DND-41 (cell line): ENCODE results near the gene STXBP6.
"Not testable (repeated sequence)": the region's sequence is repeated elsewhere in the genome, so short reads cannot be mapped to it uniquely, and the experiment has no call there.

Source experiments
- ATAC-seq: fragments of 200-7000 bp; cut with Tn5 transposase; 3 replicates; pipeline ENCODE4 v1.9.1; 2021; ENCODE audit warnings: low read depth; ENCODE audit not compliant: insufficient read depth
- DNase-seq: peaks from one replicate; pipeline ENCODE4 v3.0.0-alpha.2; 2020
- H2AFZ ChIP-seq: 2 replicates; pipeline ENCODE4 v1.6.0; 2012; ENCODE audit warnings: low read depth, low read length
- H3K27ac ChIP-seq: 2 replicates; pipeline ENCODE4 v1.5.1; 2012; ENCODE audit warnings: low read length, inconsistent platforms
- H3K27me3 ChIP-seq: fragments of 200-600 bp; sonication (generic); 2 replicates; pipeline ENCODE4 v1.6.0; 2012; ENCODE audit warnings: low read length, mild to moderate bottlenecking, inconsistent platforms; ENCODE audit not compliant: insufficient read depth, poor library complexity
- H3K36me3 ChIP-seq: 2 replicates; pipeline ENCODE4 v1.5.1; 2012; ENCODE audit warnings: low read length, inconsistent platforms; ENCODE audit not compliant: insufficient read depth
- H3K4me1 ChIP-seq: 2 replicates; pipeline ENCODE4 v1.5.1; 2012; ENCODE audit warnings: mild to moderate bottlenecking, low read length; ENCODE audit not compliant: insufficient read depth
- H3K4me2 ChIP-seq: 2 replicates; pipeline ENCODE4 v1.6.0; 2012; ENCODE audit warnings: mild to moderate bottlenecking, moderate library complexity, low read length, inconsistent platforms; ENCODE audit not compliant: insufficient read depth
- H3K4me3 ChIP-seq, 2 experiments: fragments of 200-600 bp in 1 of 2; shearing (Covaris generic) in 1 of 2; 2 replicates each; pipeline ENCODE4 v1.5.1; 2012 to 2016; ENCODE audit warnings: inconsistent platforms in 2 of 2, low read length in 2 of 2, mild to moderate bottlenecking in 2 of 2, low read depth in 1 of 2, moderate library complexity in 1 of 2
- H3K79me2 ChIP-seq: 2 replicates; pipeline ENCODE4 v1.6.0; 2012; ENCODE audit warnings: low read length, inconsistent platforms; ENCODE audit not compliant: insufficient read depth
- H3K9ac ChIP-seq: 2 replicates; pipeline ENCODE4 v1.6.0; 2012; ENCODE audit warnings: low read depth, mild to moderate bottlenecking, inconsistent platforms, low read length, moderate library complexity
- H3K9me3 ChIP-seq: 2 replicates; pipeline ENCODE4 v1.5.1; 2012; ENCODE audit warnings: low read length, moderate library complexity, mild to moderate bottlenecking, inconsistent platforms; ENCODE audit not compliant: insufficient read depth, severe bottlenecking
- H4K20me1 ChIP-seq: 2 replicates; pipeline ENCODE4 v1.6.0; 2012; ENCODE audit warnings: low read length; ENCODE audit not compliant: insufficient read depth
- CTCF ChIP-seq: IDR thresholded peaks from 2 replicates; pipeline ENCODE4 v1.5.1; 2012; ENCODE audit warnings: borderline replicate concordance, low read length, moderate library complexity, mild to moderate bottlenecking; ENCODE audit not compliant: poor library complexity, severe bottlenecking; ENCODE audit errors: extremely low read depth
- EZH2 ChIP-seq: IDR thresholded peaks from 3 replicates; pipeline ENCODE4 v1.6.1; 2012; ENCODE audit warnings: borderline replicate concordance, low read depth, mild to moderate bottlenecking, moderate library complexity, low read length, inconsistent platforms; ENCODE audit not compliant: severe bottlenecking

The STXBP6 gene

GRCh38 chr14:24839617-24840203, 210.2 kb downstream of the STXBP6 start:
- Histone ChIP-seq H3K4me3 (no peak overlapping the region), H3K27ac (no peak overlapping the region), H4K20me1 (no peaks in the 10 kb centered on the region), H3K4me1 (no peaks in the 10 kb centered on the region), H2AFZ (no peak overlapping the region), H3K9ac (no peak overlapping the region), H3K4me2 (no peak overlapping the region), H3K9me3 (no peaks in the 10 kb centered on the region), H3K79me2 (no peaks in the 10 kb centered on the region), H3K36me3 (no peaks in the 10 kb centered on the region), H3K27me3 (no peaks in the 10 kb centered on the region)
- ATAC-seq (no peak), DNase-seq (no peak)
- TF ChIP-seq EZH2 (no peak), CTCF (no peak)

GRCh38 chr14:24838945-24839616, 210.9 kb downstream of the STXBP6 start:
- no peaks in the 10 kb centered on the region for H3K9me3 ChIP-seq
- H3K4me3 ChIP-seq: no peak overlapping the region
- no peaks in the 10 kb centered on the region for H3K27me3 ChIP-seq
- H3K27ac ChIP-seq: no peak overlapping the region
- DNase-seq (no peak), ATAC-seq (no peak)
- H3K4me2 ChIP-seq: no peak overlapping the region
- H2AFZ ChIP-seq: no peak overlapping the region
- no peaks in the 10 kb centered on the region for H3K79me2 ChIP-seq
- no peak overlapping the region for H3K9ac ChIP-seq
- no peaks in the 10 kb centered on the region for H4K20me1 ChIP-seq
- no peak for TF ChIP-seq CTCF
- no peak for TF ChIP-seq EZH2
- H3K4me1 ChIP-seq: no peaks in the 10 kb centered on the region
- no peaks in the 10 kb centered on the region for H3K36me3 ChIP-seq

GRCh38 chr14:24837280-24838046, 212.5 kb downstream of the STXBP6 start:
- Histone ChIP-seq H3K27ac (no peak overlapping the region), H3K4me2 (no peak overlapping the region), H3K27me3 (no peaks in the 10 kb centered on the region), H2AFZ (no peak overlapping the region), H3K36me3 (no peaks in the 10 kb centered on the region), H3K9me3 (no peaks in the 10 kb centered on the region), H4K20me1 (no peaks in the 10 kb centered on the region), H3K4me1 (no peaks in the 10 kb centered on the region), H3K4me3 (no peak overlapping the region), H3K9ac (no peak overlapping the region), H3K79me2 (no peaks in the 10 kb centered on the region)
- no peak for ATAC-seq
- DNase-seq: no peak
- TF ChIP-seq EZH2 (no peak), CTCF (no peak)

GRCh38 chr14:24836324-24836723, 213.6 kb downstream of the STXBP6 start:
- H3K4me2 ChIP-seq, H3K27ac ChIP-seq, DNase-seq, H3K36me3 ChIP-seq, H4K20me1 ChIP-seq, H3K4me1 ChIP-seq, ATAC-seq, H3K27me3 ChIP-seq, H3K79me2 ChIP-seq, H3K9ac ChIP-seq, H2AFZ ChIP-seq, H3K4me3 ChIP-seq, H3K9me3 ChIP-seq: not testable (repeated sequence)
